Limb (tissue), 2 donors: ENCODE results near the gene CXCL17.

Experiments
- DNase-seq, 2 donors: peaks; one replicate each; pipeline ENCODE4 v3.0.0-alpha.2; 2016; ENCODE audit errors: extremely low spot score in 2 of 2

Gene CXCL17

GRCh38 chr19:42401365-42402303 is 41.1 kb downstream of the CXCL17 start:
- peak; percentile 81 to 93 for DNase-seq

- DNase-seq, result no peak
Observed at GRCh38 chr19:42400404-42400803, 42.3 kb downstream of the CXCL17 start.

GRCh38 chr19:42397263-42398166 is 45.2 kb downstream of the CXCL17 start:
- DNase-seq, result no peak

GRCh38 chr19:42396381-42397262 is 46.1 kb downstream of the CXCL17 start:
- DNase-seq, result peak; percentile 97 to 100

- DNase-seq, result no peak
Observed at GRCh38 chr19:42394751-42395150, 48.0 kb downstream of the CXCL17 start.

- no peak for DNase-seq
Observed at GRCh38 chr19:42392165-42392564, 50.6 kb downstream of the CXCL17 start.

- no peak for DNase-seq
Observed at GRCh38 chr19:42389899-42390298, 52.8 kb downstream of the CXCL17 start, which contains the start of gene CNFN. Gene CNFN (minus strand): TSS chr19:42390297. CDS start chr19:42389037, 1,260 bp downstream.

GRCh38 chr19:42388851-42389489 is 53.8 kb downstream of the CXCL17 start:
- no peak for DNase-seq

GRCh38 chr19:42386974-42387707 is 55.6 kb downstream of the CXCL17 start:
- DNase-seq, result peak in 1 of 2 donors; percentile 56

GRCh38 chr19:42380155-42380554 is 62.6 kb downstream of the CXCL17 start:
- no peak for DNase-seq
